DLD1 (cell line): ENCODE results near the gene MICALL1.
"Not testable (repeated sequence)": the region's sequence is repeated elsewhere in the genome, so short reads cannot be mapped to it uniquely, and the experiment has no call there.

Source experiments
- in situ Hi-C: cut with HindIII; loops from 2 replicates; pipeline ENCODE4 v1.10.0; 2017; ENCODE audit warnings: low sequenced_read_pairs

MICALL1 gene

DNA sequence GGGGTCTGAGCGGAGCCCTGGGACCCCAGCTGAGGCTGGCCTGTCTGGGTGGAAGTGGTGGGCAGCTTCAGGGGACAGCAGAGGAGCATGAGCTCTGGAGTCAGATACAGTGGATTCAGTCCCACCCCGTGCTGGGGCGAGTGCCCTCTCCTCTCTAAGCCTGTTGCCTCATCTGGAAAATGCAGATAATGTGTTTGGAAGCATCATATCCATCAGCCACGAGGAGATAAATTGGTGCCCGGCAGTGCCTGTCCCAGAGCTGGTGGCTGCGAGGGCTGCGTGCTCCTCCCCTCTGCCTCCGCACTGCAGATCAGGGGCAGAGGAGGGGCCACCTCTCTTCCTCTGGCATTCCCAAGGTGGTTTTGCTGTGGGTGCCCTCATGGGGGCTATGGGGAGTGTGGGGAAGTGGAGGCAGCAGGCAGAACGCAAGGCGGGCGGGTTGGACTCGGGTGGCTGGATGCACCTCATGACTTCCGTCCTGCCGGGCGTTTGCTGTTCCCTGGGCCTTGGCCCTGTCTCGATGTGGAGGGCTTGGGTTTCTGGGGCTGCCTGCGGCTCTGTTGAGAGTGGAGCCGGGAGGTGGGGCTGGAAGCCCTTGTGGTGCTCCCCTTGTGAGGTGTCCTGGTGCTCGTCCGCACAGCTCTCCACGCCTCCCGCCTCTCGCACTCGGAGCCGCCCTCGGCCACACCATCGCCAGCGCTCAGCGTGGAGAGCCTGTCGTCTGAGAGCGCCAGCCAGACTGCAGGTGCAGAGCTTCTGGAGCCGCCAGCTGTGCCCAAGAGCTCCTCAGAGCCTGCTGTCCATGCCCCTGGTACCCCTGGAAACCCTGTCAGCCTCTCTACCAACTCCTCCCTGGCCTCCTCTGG, 20.9 kb downstream of the MICALL1 start:
- in situ Hi-C loops = no loop called here

DNA sequence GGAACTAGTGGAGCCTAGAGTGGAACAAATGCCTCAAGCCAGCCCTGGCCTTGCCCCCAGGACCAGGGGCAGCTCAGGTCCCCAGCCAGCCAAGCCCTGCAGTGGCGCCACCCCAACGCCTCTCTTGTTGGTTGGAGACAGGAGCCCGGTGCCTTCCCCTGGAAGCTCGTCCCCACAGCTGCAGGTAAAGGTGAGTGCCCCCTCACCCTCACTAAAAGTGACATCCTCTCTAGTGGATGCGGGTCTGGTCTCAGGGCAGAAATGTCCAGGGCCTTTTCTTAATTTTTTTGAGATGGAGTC, 21.5 kb downstream of the MICALL1 start:
- in situ Hi-C loops = no loop called here

DNA sequence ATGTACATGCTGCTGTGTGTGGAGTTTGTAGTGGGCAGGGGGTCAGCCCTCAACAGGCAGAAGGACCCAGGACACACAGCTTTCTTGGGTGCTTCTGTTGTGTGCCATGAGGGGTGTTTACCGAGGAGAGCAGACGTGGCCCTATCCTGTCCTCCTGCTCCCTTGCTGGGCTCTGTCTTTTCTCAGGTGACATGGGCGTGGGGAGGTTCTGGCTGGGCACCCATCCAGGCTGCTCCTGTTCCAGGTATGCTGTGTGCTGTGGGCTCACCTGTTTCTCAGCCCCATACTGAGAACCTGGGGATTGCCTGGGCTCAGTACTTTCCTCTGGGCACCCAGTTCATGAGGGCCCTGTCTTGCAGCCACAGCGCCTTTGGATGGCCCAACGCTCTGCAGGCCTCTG, 23.3 kb downstream of the MICALL1 start:
- in situ Hi-C loops = no loop called here

DNA sequence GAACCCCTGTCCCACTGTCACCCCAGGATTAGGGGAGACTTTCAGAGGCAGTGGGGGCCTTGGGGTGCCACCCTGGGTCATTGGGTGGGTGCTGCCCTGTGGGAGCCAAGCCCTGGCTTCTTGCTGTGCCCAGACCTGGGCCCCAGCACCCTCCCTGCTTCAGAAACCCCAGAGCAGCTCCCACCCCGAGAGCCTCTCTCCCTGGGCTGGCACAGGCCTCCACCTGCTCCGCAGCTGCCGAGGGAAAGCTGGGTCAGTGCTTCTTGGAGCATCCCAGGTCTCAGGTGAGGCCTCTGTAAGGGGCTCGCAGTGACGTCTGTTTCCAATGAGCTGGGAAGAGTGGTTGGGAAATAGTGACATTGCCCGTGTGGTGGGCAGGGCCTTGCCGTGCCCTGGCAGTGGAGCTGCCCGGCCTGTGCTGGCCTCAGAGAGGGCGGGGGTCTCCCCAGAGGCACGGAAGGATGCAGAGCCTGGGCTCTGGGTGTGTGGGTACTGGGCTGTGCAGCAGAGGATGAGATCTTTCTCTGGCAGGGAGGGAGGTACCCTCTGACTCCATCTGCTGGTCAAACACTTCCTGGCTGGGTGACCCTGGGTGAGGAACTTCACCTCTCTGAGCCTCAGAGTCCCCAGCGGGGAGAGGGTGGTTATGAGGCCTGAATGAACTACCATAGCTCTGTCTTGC, 24.3 kb downstream of the MICALL1 start:
- in situ Hi-C loops = no loop called here

DNA sequence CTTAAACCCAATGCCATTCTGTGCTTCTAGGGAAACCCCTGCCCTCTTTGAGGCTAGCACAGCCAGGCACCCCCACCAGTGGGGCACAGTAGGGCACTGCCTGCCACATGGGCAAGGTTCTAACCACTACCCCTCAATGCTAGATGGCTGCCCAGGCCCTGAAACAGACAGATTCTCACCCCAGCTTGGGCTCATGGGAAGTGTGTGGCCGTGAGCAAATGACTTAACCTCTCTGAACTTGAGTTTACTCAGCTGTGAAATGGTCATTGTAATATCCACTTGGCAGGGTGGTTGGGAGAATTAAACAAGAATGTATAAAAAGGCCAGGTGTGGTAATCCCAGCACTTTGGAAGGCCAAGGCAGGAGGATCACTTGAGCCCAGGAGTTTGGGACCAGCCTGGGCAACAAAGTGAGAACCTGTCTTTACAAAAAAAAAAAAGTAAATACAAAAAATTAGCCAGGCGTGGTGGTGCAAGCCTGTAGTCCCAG, 24.9 kb downstream of the MICALL1 start:
- in situ Hi-C loops = no loop called here

DNA sequence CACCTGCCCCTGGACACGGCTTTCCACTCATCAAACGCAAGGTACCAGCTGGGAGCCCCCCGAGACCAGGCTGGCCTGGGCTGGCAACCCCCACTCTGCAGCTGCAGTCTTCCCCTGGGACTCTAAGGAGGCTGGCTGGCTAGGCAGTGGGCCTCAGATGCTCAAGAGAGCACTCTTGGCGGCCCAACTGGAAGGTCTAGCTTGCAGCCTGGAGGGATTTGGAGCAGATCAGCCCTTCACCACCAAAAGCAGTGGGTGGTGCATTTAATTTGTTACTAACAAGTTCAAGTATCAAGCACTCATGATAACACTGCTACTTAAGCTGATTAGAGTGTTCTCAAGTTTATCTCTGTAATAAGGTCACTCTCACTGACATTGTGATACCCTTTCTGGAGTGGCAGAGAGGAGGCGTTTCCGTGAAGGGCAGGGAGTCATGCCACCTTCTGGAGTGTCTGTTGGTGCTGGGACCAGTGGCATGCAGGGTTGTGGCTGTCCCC, 25.8 kb downstream of the MICALL1 start:
- in situ Hi-C loops = no loop called here

DNA sequence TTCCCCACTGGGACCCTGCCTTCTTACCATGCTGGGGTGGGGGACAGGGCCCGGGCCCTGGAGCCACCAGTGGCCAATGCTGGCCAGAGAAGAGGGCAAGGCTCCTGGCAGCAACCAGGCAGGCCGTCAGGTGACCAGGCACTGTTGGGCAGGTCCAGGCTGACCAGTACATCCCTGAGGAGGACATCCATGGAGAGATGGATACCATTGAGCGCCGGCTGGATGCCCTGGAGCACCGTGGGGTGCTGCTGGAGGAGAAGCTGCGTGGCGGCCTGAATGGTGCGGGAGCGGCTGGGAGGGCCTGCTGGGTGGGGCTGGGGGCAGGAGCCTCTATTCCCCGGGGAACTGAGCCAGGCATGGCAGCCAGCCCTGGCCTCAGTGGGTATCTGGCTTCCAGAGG, 26.3 kb downstream of the MICALL1 start:
- in situ Hi-C loops = no loop called here

DNA sequence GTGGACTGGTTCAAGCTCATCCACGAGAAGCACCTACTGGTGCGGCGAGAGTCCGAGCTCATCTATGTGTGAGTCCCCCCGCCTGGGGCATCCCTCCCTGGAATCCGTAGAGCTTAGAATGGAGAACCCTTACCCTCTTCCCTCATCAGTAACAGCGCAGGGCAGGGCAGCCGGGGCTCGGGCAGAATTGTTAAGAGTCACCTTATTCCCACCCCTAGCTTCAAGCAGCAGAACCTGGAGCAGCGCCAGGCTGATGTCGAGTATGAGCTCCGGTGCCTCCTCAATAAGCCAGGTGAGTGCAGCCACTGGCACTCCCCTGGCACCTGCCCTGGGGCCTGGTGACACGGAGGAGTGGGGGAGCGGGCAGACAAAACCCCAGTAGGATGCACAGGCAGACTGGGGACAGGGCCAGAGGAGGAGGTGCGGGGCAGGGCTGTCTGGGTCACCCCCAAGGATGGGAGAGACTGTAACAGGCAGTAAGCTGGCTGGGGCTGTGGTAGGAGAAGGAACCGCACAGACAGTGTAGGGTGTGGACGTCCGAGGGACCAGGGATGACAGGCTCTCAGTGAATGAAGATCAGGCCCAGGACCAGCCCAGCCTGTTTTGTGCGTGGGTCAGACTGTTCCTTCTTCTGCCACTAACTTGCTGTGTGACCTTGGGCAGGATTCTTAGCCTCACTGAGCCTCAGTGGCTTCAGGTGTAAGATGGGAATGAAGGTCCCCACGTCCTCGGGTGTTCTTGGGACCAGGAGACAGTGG, 26.9 kb downstream of the MICALL1 start:
- in situ Hi-C loops = no loop called here

DNA sequence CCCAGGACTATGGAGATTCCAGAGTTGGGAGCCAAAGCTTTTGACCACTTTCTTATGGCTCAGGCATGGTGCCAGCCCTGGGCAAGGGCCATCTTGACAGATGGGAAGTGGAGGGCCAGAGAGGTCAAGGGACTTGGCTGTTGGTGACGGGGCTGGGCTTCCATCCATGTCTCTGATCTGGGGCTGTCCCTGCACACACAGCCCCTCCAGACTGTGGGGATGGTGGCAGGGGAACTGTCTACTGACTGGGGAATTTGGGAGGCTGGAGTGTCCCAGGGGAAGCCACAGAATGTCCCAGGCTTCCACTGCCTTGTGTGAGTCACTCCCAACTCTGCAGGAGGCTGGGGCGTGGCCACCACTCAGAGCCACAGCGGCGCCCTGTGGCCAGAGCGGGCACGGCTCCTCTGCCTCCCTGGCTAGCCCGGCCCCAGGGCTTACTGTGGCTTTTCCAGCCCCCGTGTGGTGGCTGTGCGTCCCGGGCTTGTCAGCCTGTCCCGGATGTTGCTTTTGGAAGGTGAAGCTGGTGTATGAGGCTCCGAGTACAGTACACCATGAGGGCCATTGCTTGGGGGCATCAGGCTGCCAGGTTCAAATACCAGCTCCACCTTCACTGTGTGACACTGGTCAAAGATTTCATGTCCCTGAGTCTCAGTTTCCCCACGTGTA, 27.7 kb downstream of the MICALL1 start:
- in situ Hi-C loops = no loop called here

DNA sequence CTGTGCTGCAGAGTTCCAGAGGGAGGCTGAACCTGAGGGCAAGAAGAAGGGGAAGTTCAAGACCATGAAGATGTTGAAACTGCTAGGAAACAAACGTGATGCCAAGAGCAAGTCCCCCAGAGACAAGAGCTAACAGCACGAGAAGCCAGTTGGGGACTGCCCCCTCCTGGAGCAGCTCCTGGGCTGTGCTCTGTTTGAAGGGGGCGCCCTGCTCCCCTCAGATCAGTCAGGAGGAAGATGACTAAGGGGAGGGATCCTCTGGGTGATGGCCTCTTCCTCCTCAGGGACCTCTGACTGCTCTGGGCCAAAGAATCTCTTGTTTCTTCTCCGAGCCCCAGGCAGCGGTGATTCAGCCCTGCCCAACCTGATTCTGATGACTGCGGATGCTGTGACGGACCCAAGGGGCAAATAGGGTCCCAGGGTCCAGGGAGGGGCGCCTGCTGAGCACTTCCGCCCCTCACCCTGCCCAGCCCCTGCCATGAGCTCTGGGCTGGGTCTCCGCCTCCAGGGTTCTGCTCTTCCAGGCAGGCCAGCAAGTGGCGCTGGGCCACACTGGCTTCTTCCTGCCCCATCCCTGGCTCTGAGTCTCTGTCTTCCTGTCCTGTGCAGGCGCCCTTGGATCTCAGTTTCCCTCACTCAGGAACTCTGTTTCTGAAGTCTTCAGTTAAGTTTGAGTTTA, 34.7 kb downstream of the MICALL1 start:
- in situ Hi-C loops = no loop called here

DNA sequence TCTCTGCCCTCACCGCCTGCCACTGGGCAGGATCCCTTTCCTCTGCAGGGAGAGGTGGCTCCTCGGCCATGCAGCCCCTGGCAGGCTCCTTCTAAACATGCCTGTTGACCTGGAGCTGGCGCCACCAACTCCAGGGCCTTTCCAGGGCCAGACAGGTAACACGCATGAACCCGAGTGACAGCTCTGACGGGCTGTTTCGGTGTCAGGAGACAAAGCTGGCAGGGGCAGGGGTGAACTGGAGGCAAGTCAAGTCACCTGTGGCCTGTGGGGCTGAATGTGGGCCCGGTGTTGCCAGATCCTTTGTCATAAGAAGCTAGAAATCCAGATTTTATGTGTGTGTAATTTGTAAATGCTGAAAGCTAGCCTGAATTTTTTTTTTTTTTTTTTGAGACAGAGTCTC, 36.0 kb downstream of the MICALL1 start:
- in situ Hi-C loops = no loop called here

DNA sequence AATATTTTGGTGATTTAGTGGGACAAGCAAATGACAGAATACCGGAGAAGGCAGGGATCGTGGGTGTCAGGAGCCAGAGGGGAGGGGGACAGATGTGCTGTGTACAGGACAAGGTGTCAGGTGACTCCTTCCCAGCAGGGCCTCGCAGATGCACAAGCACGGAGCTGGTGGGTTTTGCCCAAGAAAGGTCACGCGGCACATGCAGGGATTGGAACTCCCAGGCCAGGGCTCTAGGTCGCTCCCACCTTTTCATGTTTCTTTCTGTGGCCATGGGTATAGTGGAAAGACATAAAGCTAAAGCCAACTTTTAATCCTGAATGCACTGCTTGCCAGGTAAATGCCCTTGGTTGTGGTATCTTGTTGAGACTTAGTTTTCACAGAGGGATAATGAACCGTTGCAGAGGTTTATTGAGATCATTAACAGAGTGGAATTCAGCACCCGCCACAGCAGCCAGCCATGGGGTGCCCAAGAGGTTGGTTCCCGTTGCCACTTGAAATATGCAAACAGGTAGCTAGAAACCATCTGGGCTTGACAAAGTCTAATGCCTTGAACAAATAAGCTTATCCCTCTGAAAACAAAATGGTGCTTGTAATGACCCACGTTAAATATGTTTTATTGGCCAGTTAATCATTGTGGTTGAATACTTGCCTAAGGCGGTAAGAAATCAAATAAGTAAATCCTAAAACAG, 37.2 kb downstream of the MICALL1 start:
- in situ Hi-C loops = no loop called here

DNA sequence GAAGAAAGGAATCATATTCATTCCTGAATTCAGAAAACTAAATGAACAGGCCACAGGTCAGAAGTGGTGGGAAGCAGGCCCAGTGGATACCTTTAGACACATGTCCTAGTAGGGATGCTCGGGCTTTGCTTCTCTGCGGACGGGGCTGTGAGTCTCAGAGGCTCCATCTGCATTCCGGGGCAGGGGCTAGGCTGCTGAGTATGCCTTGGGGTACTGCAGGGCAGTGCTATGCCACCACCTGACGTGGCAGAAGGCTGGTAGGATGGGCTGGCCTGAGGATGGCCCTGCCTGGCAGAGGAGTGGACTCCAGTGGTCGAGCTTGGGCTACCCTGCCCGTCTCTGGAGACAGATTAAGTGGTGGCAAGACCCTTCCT, 37.7 kb downstream of the MICALL1 start:
- in situ Hi-C loops = no loop called here

DNA sequence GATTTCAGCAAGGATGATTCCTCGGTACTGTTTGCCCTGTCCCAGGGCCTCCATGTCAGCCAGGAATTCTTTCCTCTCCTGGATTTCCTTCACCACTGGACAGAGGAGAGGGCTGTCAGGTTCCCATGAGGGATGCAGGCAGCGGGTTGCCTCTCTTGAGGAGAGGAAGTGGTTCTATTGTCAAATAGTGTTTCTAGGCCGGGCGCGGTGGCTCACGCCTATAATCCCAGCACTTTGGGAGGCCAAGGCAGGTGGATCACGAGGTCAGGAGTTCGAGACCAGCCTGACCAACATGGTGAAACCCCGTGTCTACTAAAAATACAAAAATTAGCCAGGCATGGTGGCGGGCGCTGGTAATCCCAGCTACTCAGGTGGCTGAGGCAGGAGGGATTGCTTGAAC, 38.3 kb downstream of the MICALL1 start:
- in situ Hi-C loops = not testable (repeated sequence)

DNA sequence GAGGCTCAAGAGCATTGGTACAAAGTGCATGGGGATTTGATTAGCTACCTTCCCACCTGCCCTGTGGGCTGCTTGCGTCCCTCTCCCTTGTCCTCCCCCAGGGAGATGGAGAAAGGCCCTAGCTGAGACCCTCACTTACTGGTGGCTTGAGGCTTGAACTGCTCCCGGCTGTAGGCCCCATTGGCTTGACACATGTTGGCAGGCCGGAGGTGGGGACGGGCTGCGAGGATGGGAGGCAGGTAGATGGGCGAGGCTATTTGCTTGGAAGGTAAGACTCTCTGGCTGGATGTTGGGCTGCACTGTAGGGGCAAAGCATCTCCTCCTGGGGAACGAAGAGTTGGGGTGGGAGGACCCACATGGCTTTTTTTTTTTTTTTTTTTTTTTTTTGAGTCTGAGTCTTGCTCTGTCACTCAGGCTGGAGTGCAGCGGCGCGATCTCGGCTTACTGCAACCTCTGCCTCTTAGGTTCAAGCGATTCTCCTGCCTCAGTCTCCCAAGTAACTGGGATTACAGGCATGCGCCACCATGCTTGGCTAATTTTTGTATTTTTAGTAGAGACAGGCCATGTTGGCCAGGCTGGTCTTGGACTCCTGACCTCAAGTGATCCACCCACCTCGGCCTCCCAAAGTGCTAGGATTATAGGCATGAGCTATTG, 41.2 kb downstream of the MICALL1 start:
- in situ Hi-C loops = not testable (repeated sequence)

DNA sequence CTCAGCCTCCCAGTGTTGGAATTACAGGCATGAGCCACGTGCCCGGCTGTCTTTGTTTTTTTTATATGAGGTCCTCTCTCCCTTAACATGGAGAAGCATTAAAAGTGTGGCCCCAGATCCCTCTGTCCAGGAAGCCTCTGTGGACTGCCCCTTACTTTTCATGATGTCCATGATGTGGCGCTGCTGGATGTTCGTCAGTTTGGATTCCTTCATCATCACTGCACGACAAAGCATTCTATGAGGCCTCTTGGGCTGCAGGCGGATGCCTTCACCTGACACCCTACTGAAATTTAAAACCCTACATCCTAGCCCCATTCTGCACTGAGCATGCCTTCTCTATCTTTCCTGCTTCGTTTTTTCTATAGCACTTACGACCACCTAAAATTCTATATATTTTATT, 45.2 kb downstream of the MICALL1 start:
- in situ Hi-C loops = no loop called here

DNA sequence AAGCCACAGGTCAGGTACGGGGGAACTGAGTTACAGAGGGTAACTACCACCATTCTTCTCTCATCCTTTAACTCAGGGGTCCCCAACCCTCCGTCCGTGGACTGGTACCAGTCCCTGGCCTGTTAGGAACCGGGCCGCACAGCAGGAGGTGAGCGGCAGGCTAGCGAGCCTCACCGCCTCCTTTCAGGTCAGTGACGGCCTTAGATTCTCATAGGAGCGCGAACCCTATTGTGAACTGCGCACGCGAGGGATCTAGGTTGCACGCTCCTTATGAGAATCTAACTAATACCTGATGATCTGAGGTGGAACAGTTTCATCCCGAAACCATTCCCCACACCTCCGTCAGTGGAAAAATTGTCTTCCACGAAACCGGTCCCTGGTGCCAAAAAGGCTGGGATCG, 46.5 kb downstream of the MICALL1 start:
- in situ Hi-C loops = not testable (repeated sequence)

DNA sequence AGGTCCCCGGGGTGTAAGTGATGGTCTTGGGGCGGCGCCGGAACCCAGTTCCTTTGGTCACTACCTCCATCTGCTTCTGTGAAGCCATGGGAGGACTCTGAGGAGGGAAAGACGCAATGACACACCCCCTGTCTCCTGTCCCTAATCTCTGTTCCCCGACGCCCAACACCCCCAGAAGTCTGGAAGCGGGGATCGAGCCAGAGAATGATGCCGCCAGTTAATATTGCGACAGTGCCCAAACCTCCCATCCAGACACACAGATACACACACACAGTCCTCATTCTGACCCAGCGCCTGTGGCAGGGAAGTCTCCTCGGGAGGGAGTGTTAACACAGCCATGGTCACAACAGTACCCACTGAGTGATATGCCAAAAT, 47.0 kb downstream of the MICALL1 start:
- in situ Hi-C loops = no loop called here

DNA sequence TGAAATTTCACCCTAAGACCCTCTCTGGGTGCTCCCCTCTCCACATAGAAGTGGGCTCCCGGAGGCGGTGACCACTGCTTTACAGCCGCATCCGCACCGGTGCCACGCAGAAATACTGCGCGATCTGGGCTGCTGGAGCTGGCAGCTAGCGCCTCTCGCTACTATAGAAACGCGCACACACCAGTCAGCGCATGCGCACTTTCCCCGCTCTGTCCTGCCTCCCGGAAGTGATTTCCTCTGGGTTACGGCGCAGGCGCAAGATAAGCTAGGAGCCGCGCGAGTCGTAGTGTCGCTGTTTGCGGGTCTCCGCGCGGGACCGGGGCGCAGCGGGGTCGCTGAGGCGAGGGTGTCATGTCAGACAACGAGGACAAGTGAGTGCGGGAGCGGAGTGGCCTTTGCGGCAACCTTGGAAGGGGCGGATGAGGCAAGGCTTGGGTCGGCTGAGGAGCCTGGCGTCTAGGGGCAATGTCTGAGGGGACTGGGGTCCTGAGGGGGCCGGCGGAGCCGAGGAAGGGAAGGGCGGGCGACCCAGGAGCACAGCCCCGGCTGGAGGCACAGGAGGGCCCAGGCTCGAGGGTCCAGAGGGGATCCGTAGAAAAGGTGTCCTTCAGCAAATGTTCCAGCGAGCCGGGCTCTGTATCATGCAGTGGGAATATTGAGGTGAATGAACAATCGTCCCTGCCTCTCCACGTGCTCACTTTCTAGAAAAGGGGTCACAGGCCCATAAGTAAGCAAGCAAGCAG, 47.5 kb downstream of the MICALL1 start, which contains the start of the genes C22orf23 and POLR2F:
Gene C22orf23 (minus strand): TSS at position 165 of the 743 bp plus-strand sequence. CDS start 452 bp downstream, outside the sequence.
Gene POLR2F (plus strand): TSS at position 263 of the 743 bp plus-strand sequence. CDS start 89 bp downstream, at position 352.
- in situ Hi-C loops = no loop called here
